ENCODE results near the gene FAAH.

Gene FAAH

DNA sequence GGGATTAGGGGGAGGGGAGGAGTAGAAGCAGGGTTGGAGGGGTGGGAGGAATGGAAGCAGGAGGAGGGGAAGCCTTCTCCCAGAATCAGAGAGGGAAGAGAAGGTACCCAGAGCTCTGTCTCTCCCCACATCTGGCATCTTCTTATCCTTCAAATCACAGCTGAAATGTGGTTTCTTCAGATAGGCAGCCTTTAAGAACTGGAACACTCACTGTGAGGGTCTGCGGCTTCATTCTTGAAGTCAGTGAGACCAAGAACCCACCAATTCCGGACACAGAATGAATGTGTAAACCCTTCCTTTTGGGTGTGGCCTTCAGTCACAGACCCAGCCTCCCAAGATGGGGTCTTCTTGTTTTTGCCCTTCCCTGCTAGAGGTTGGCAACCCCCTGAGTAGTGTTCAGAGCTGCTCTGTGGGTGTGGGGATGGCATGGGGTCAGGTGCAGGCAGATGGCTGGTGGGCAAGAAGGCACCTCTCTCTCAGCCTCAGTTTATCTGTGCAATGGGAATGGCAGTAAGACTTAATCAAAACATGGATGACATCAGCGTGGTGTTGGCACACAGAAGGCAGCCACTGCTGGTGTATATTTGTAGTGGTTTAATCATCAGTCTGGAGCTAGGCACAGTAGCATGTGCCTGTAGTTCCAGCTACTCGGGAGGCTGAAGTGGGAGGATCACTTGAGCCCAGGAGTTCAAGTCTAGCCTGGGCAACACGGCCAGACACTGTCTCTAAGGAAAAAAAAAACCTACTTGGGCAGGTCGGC is 7.2 kb downstream of the FAAH start:
- DNase-seq = no peak

- peak; percentile 91 for DNase-seq
Observed at GRCh38 chr1:46401964-46402626, 8.0 kb downstream of the FAAH start.

GRCh38 chr1:46403916-46404315 is 9.8 kb downstream of the FAAH start:
- DNase-seq = no peak

DNA sequence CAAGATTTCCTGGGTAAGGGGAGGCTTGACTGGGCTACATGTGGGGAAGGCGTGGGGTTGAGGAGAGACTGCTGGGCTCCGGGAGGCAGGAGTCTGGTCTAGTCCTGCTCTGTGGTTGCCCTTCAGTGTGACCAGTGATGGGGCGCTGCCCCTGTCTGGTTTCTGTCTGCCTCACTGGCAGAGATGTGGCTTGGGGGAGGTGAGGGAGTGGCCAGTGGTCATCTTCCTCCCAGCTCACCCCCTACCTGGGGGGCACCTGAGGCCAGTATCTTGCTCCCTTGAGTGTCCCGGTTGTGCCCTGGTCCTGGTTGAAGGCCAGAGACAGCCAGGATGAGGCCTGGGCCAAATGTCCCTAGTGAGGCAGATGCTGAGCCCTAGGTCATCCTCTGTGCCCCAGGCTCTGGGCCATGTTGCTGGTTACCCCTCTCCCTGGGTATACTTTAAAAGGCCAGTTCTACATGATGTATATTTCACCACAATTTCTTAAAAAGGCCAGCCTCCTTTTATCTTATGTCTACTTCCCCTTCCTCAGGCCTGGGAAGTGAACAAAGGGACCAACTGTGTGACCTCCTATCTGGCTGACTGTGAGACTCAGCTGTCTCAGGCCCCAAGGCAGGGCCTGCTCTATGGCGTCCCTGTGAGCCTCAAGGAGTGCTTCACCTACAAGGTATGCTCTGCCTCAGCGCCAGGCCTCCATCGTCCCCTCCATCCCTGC is 10.5 kb downstream of the FAAH start:
- no peak for DNase-seq

- DNase-seq = no peak
Observed at GRCh38 chr1:46405197-46405555, 11.1 kb downstream of the FAAH start.

- no peak for DNase-seq
Observed at GRCh38 chr1:46405724-46406123, 11.6 kb downstream of the FAAH start.

- DNase-seq = no peak
Observed at GRCh38 chr1:46406881-46407608, 12.9 kb downstream of the FAAH start.

- no peak for DNase-seq
Observed at GRCh38 chr1:46407636-46408035, 13.5 kb downstream of the FAAH start.

- no peak for DNase-seq
Observed at GRCh38 chr1:46408356-46409062, 14.4 kb downstream of the FAAH start.

- DNase-seq = no peak
Observed at GRCh38 chr1:46409063-46409372, 14.9 kb downstream of the FAAH start.

- no peak for DNase-seq
Observed at GRCh38 chr1:46410156-46411009, 16.3 kb downstream of the FAAH start.

DNA sequence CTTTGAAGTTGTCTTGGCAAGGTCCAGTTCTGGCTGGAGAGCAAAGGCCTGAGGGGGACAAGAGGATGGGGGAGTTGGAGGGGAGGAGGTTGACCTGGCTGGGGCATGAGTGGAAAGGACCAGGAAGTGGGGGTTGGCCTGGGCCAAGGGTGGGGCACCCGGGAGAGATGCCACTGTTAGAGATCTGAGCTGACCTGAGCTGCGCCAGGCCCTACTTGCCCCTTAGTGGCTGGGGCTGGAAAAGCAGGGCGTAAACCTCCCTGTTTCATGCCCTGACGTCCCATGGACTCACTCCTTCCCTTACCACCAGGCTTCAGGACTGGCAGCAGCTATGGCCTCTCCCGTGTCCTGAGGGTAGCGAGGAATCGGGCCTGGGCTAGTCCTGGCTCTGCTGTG is 16.9 kb downstream of the FAAH start:
- DNase-seq = no peak

GRCh38 chr1:46411601-46412341 is 17.7 kb downstream of the FAAH start:
- DNase-seq = no peak

DNA sequence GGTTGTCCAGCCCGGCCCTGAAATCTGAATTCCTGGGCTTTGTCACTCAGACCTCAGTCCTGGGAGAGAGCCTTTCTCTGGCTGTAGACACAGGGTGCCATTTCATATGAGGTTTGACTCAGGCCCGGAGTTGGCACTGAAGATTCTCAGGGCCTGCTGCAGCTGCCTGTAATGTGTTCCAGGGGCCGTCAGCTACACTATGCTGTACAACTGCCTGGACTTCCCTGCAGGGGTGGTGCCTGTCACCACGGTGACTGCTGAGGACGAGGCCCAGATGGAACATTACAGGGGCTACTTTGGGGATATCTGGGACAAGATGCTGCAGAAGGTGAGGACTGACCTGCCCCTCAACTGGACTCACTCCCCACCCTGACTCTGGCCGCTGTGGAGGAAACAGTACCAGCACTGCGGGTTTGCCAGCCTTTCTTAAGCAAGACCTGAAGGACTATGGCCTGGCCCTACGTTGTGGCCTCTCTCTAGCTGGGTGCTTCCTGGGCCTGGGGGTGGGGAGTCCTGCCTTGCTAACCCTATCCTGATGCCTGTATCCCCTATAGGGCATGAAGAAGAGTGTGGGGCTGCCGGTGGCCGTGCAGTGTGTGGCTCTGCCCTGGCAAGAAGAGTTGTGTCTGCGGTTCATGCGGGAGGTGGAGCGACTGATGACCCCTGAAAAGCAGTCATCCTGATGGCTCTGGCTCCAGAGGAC is 18.9 kb downstream of the FAAH start:
- DNase-seq = no peak

DNA sequence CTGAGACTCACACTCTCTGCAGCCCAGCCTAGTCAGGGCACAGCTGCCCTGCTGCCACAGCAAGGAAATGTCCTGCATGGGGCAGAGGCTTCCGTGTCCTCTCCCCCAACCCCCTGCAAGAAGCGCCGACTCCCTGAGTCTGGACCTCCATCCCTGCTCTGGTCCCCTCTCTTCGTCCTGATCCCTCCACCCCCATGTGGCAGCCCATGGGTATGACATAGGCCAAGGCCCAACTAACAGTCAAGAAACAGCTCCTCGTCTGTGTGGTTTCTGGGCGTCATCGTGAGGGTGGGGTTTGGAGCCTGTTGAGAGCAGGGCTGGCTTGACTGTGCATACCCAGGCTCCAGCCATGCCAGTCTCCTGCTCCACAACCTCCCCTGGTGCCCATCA is 19.5 kb downstream of the FAAH start:
- no peak for DNase-seq

DNA sequence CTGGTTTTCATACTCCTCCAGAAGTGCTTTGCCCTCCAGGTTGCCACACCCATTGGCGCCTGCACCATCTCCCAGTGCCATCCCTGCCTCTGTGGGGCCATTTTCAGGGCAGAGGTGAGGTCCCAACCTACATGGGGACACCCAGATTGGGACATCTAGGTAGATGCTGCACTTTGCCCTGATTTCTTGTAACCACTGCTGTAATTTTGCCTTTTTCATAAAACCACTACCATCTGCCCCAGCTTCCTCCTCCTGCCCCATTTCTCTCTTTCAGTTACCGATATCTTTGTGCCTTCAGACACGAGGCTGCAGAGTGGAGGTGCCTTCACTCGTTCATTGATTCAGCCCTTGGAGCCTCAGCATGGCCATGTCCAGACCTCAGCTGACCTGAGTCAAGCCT is 21.4 kb downstream of the FAAH start:
- DNase-seq = no peak

- DNase-seq = no peak
Observed at GRCh38 chr1:46418976-46419375, 24.9 kb downstream of the FAAH start.

DNA sequence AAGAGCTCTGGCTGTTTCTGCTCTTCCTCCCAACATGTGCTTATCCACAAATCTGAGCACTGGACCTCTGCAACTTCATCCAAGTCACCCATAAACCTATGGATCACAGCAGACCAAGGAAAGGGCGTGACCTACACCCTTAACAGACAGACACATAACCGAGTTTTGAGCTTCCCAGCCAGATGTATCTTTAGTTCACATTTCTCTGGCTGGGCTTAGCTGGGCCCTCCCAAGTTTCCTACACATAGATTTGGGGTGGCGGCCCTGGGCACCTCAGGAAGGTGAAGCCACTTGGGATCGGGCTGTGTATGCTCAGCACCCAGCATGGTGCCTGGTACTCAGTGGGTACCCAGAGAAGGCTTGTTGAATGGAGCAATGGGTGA is 26.4 kb downstream of the FAAH start:
- DNase-seq = no peak

GRCh38 chr1:46421739-46422138 is 27.6 kb downstream of the FAAH start:
- DNase-seq = no peak

GRCh38 chr1:46422261-46422871 is 28.2 kb downstream of the FAAH start:
- no peak for DNase-seq
